Stomach smooth muscle (tissue), 2 donors: ENCODE results near the gene FCER2.

ENCODE experiments used
- H3K27ac ChIP-seq: one replicate; pipeline ENCODE4 v1.7.0; 2013; ENCODE audit warnings: mild to moderate bottlenecking, low read length, inconsistent platforms
- H3K27me3 ChIP-seq, 2 donors: one replicate each; pipeline ENCODE4 v1.7.0; 2013; ENCODE audit warnings: low read length in 2 of 2; ENCODE audit not compliant: insufficient read depth in 2 of 2, control insufficient read depth in 1 of 2
- H3K36me3 ChIP-seq, 2 donors: one replicate each; pipeline ENCODE4 v1.7.0; 2013; ENCODE audit warnings: low read length in 2 of 2; ENCODE audit not compliant: control insufficient read depth in 2 of 2, insufficient read depth in 2 of 2
- H3K4me1 ChIP-seq: one replicate; pipeline ENCODE4 v1.7.0; 2013; ENCODE audit warnings: low read length; ENCODE audit not compliant: control insufficient read depth, insufficient read depth
- H3K4me3 ChIP-seq, 2 donors: one replicate each; pipeline ENCODE4 v1.7.0; 2013; ENCODE audit warnings: low read length in 2 of 2
- H3K9ac ChIP-seq, 2 donors: one replicate each; pipeline ENCODE4 v1.7.0; 2013; ENCODE audit warnings: low read length in 2 of 2, mild to moderate bottlenecking in 1 of 2
- H3K9me3 ChIP-seq, 2 donors: one replicate each; pipeline ENCODE4 v1.7.0; 2013; ENCODE audit warnings: low read length in 2 of 2; ENCODE audit not compliant: control insufficient read depth in 2 of 2
- donor health status: healthy.
- donor health status: Pancreatic carcinoma.

Gene FCER2

GRCh38 chr19:7715671-7716070, 13.7 kb upstream of the FCER2 start:
- Histone ChIP-seq H3K9ac (no peak overlapping the region), H3K4me1 (no peaks in the 10 kb centered on the region), H3K4me3 (no peak overlapping the region), H3K36me3 (no peaks in the 10 kb centered on the region), H3K27me3 (no peaks in the 10 kb centered on the region), H3K27ac (no peak overlapping the region), H3K9me3 (peaks cover 0 to 4% of the 10 kb centered on the region in 2 donors)

DNA sequence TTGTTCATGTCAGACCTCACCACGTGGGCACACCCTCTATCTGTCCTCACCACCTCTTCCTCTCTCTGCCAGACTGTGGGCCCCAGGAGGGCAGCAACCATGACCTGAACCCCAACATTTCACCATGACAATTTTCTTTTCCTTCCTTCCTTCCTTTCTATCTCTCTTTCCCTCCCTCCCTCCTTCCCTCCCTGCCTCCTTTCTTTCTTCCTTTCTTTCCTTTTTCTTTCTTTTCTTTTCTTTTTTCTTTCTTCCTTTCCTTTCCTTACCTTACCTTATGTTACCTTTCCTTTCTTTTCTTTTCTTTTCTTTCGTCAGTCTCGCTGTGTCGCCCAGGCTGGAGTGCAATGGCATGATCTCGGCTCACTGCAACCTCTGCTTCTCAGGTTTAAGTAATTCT, 8.7 kb upstream of the FCER2 start:
- Histone ChIP-seq H3K36me3 (no peaks in the 10 kb centered on the region), H3K4me3 (no peak overlapping the region), H3K27me3 (peaks cover 0 to 2% of the 10 kb centered on the region in 2 donors), H3K27ac (no peak overlapping the region), H3K9ac (no peak overlapping the region), H3K4me1 (no peaks in the 10 kb centered on the region), H3K9me3 (no peaks in the 10 kb centered on the region)

DNA sequence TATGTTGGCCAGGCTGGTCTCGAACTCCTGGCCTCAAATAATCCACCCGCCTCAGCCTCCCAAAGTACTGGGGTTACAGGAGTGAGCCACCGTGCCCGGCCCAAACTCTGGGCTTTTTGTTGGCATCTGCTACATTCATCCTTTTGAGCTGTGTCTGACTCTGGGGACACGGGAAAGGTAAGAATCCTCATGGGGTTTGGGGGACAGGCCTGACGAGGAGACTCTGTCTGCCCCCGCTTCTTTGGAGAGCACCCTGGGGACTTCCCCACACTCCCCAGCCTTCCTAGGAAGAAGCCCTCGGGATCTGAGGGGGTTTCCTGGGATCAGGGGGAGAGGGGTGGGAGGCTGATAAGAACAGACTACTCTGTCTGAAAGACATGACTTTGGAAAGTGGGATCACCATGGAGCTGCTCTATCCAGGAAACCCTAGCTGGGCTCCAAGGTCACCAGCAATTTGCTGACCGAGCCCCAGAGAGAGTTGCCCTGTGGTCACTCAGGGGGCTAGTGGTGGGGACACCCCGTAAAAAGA, 8.1 kb upstream of the FCER2 start:
- H3K4me1 ChIP-seq: no peaks in the 10 kb centered on the region
- no peak overlapping the region for H3K4me3 ChIP-seq
- peaks cover 0 to 2% of the 10 kb centered on the region in 2 donors for H3K27me3 ChIP-seq
- no peaks in the 10 kb centered on the region for H3K9me3 ChIP-seq
- H3K36me3 ChIP-seq: no peaks in the 10 kb centered on the region
- no peak overlapping the region for H3K27ac ChIP-seq
- no peak overlapping the region for H3K9ac ChIP-seq

- H3K27ac ChIP-seq: no peak overlapping the region
- H3K27me3 ChIP-seq: peaks cover 3 to 6% of the 10 kb centered on the region in 2 donors
- no peaks in the 10 kb centered on the region for H3K4me1 ChIP-seq
- no peak overlapping the region for H3K9ac ChIP-seq
- H3K36me3 ChIP-seq: no peaks in the 10 kb centered on the region
- no peak overlapping the region for H3K4me3 ChIP-seq
- H3K9me3 ChIP-seq: no peaks in the 10 kb centered on the region
These were observed 5.1 kb upstream of the FCER2 start for GRCh38 chr19:7706955-7707456.

DNA sequence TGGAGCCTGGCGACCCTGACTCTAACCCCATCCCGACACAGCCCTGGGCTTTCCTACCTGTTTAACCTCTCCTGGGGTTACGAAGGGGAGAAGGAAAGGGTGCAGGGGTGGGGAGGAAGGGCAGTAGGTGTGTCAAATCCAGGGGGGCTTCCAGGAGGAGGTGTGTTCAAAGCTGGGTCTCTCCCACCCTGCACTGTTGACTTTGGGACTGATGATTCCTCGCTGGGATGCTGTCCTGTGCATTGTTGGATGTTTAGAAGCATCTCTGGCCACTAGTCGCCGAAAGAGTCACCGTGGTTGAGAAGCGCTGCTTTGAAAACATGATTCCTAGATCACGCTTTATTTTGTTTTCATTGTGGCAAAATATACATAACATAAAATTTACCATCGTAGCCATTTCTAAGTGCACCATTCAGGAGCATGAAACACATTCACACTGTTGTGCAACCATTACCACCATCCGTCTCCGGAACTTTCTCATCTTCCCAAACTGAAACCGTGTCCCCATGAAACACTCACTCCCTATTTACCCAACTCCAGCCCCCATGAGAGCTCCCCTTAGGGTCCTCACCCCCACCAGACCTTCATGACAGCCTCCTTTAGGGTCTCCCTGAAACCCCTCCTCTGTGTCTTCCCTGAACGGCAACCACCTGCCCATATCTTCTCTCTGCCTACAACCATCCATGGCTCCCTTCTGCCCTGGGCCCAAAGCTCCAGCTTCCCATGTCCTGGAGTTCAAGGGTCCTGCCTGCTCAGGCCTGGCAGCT, 4.4 kb upstream of the FCER2 start:
- H3K36me3 ChIP-seq: no peaks in the 10 kb centered on the region
- no peak overlapping the region for H3K9ac ChIP-seq
- H3K27me3 ChIP-seq: peaks cover 4 to 7% of the 10 kb centered on the region in 2 donors
- H3K9me3 ChIP-seq: no peaks in the 10 kb centered on the region
- H3K4me3 ChIP-seq: no peak overlapping the region
- no peak overlapping the region for H3K27ac ChIP-seq
- H3K4me1 ChIP-seq: no peaks in the 10 kb centered on the region

DNA sequence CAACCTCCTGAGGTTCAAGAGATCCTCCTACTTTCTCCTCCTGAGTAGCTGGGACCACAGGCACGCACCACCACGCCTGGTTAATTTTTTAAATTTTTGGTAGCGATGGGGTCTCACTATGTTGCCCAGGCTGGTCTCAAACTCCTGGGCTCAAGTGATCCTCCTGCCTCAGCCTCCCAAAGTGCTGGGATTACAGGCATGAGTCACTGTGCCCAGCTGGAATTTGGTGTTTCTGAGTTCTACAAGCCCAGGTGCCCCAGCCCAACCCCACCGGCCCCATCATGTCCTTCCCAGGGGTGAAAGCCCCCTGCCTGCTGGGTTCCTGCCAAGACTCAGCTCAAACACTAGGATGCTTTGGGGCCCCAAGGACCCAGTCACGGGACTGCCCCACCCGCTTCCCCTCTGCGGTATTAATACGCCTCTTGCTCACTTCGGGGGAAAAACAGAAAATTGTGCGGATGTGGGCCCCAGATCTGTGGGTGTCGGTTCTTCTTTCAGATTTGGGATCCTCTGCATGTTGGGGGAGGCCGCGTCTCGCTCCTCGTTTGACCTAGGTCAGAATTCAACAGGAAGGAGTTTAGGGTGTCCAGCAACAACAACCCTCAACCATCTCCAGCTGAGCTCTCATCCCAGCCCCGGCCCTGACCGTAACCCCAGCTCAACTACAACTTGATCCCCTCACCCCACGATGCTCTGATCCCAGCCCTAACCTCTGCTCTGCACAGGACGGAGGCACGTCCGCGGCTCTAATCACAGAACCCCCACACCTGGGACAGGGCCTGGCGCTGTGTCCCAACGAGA, 3.7 kb upstream of the FCER2 start:
- Histone ChIP-seq H3K36me3 (no peaks in the 10 kb centered on the region), H3K9ac (no peak overlapping the region), H3K4me1 (no peaks in the 10 kb centered on the region), H3K9me3 (no peaks in the 10 kb centered on the region), H3K27ac (no peak overlapping the region), H3K4me3 (no peak overlapping the region), H3K27me3 (peaks cover 7 to 9% of the 10 kb centered on the region in 2 donors)

- Histone ChIP-seq H3K9me3 (no peaks in the 10 kb centered on the region), H3K4me3 (no peak overlapping the region), H3K27ac (no peak overlapping the region)
These were observed 2.5 kb upstream of the FCER2 start for GRCh38 chr19:7704280-7705060.

GRCh38 chr19:7703332-7703731, 1.4 kb upstream of the FCER2 start:
- H3K27ac ChIP-seq: no peak overlapping the region
- H3K4me3 ChIP-seq: no peak overlapping the region
- H3K4me1 ChIP-seq: no peaks in the 10 kb centered on the region
- peaks cover 9 to 13% of the 10 kb centered on the region in 2 donors for H3K27me3 ChIP-seq
- no peaks in the 10 kb centered on the region for H3K36me3 ChIP-seq
- no peak overlapping the region for H3K9ac ChIP-seq
- H3K9me3 ChIP-seq: no peaks in the 10 kb centered on the region

More at GRCh38 chr19:7704280-7705060, 2.5 kb upstream of the FCER2 start:
- H3K27me3 ChIP-seq: peaks cover 7 to 9% of the 10 kb centered on the region in 2 donors
- H3K36me3 ChIP-seq: no peaks in the 10 kb centered on the region
- no peak overlapping the region for H3K9ac ChIP-seq
- H3K4me1 ChIP-seq: no peaks in the 10 kb centered on the region

GRCh38 chr19:7701049-7701653, 780 bp downstream of the FCER2 start:
- Histone ChIP-seq H3K4me3 (no peak overlapping the region), H3K36me3 (no peaks in the 10 kb centered on the region), H3K4me1 (no peaks in the 10 kb centered on the region), H3K9ac (no peak overlapping the region), H3K27ac (no peak overlapping the region), H3K27me3 (peaks cover 18 to 30% of the 10 kb centered on the region in 2 donors), H3K9me3 (no peaks in the 10 kb centered on the region)
